ENCODE measurements around the gene SLC25A11. TPM values are rescaled to one million over a fixed set of nuclear protein-coding genes. Genes with fewer than 3 reads are reported as not detected.

Gene SLC25A11
- total RNA-seq, 1 donor from 2014 or later = 208 TPM

- peak; percentile 39 for ATAC-seq (ENCODE audit: poor library complexity)
- peak; percentile 81 for DNase-seq
- intact Hi-C loops (cut with DNase I) = no loop called here
Measured at GRCh38 chr17:4947411-4948165, 7.7 kb upstream of the SLC25A11 start.

GRCh38 chr17:4947010-4947410 lies 7.2 kb upstream of the SLC25A11 start:
- intact Hi-C loops (cut with DNase I) = no loop called here
- ATAC-seq (ENCODE audit: poor library complexity) (no peak), DNase-seq (no peak)

DNA sequence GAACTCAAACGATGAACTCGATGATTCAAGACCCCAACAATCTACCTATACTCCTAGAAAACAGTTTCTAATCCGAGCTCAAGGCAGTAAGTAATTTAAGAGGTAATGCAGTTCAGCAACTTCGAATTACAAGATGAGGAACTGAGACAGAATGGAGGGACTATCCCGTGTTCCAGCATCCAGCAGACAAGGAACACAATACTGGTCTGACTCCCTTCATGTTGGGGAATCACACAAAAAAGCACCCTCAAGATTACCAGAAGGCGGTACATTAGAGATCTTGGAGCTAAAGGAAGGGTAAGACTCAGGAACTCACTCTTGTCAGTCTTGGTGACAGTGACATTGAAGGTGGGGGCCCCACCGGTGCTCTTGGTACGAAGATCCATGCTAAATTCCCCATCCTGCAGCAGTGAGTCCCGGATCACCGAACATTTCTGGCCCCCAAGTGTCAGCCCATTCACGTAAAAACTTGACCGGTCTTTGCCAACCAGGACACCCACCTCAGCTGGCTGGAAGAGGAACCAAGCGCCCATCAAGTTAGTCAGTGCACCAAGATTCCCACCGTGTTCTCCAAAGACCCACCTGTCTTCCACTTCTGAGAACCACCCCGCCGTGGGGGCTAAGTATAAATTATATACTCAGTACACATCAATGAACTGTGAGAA lies 6.6 kb upstream of the SLC25A11 start:
- intact Hi-C loops (cut with DNase I) = no loop called here
- no peak for DNase-seq
- ATAC-seq (ENCODE audit: poor library complexity) = no peak

GRCh38 chr17:4945944-4946280 lies 6.1 kb upstream of the SLC25A11 start:
- ATAC-seq (ENCODE audit: poor library complexity) = no peak
- no peak for DNase-seq
- intact Hi-C loops (cut with DNase I) = no loop called here

GRCh38 chr17:4945176-4945943 lies 5.5 kb upstream of the SLC25A11 start:
- peak; percentile 84 for DNase-seq
- no peak for ATAC-seq (ENCODE audit: poor library complexity)

GRCh38 chr17:4944554-4945175 lies 4.8 kb upstream of the SLC25A11 start:
- DNase-seq = no peak
- intact Hi-C loops (cut with DNase I) = no loop called here
- no peak for ATAC-seq (ENCODE audit: poor library complexity)

More at GRCh38 chr17:4945176-4945943, 5.5 kb upstream of the SLC25A11 start:
- intact Hi-C loops (cut with DNase I) = no loop called here

DNA sequence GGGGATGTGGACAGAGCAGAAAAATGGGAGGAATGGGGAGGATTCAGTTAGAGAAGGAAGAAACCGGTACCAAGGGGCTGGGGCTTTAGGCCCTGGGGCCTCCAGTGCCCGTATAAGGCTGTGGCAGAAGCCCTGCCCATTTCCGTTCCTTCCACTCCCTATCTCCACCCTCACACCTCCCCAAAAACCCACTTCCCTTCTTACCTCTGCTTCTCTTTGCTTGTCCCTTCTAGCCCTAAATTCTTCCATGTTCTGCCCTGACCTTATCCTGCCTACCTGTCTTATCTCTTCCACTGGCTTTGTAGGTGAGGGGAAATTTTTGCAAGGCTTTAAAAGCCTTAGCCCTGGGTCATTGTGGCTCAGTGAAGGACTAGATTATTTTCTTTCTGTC lies 4.3 kb upstream of the SLC25A11 start:
- intact Hi-C loops (cut with DNase I) = no loop called here
- no peak for DNase-seq

GRCh38 chr17:4942760-4943508 lies 3.1 kb upstream of the SLC25A11 start:
- intact Hi-C loops (cut with DNase I) = no loop called here
- DNase-seq (no peak), ATAC-seq (ENCODE audit: poor library complexity) (no peak)

More for the DNA sequence above, 4.3 kb upstream of the SLC25A11 start:
- ATAC-seq (ENCODE audit: poor library complexity) = no peak

DNA sequence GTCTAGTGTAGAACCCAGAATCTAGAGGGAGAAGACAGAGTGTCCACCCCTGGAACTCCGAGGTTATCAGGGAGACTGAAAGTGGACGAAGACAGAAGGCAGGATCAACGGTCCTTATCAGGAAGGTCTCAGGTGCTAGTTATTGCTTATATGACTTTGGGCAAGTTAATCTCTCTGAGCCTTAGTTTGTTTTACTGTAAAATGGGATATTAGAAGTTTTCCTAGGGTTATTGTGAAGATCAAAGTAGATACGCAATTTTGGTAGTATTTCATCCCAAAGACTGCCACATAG lies 1.4 kb upstream of the SLC25A11 start:
- intact Hi-C loops (cut with DNase I) = no loop called here
- ATAC-seq (ENCODE audit: poor library complexity) = no peak
- DNase-seq = no peak

- intact Hi-C loops (cut with DNase I) = no loop called here
- DNase-seq (no peak), ATAC-seq (ENCODE audit: poor library complexity) (peak; percentile 78)
Measured at GRCh38 chr17:4940555-4941318, 891 bp upstream of the SLC25A11 start.

DNA sequence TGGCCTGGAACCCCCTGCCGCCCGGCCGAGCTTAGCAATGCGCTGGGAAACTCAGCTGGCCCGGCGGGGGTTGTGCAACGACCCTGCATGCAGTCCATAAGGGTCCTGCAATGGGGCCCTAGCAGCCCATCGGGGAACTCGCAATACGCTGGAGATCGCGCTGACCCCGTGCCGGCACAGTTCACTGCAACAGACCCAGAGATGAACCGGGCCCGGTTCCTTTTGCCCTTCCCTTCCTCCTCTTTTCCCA lies 375 bp downstream of the SLC25A11 start:
- intact Hi-C loops (cut with DNase I) = no loop called here
- ATAC-seq (ENCODE audit: poor library complexity) = no peak

GRCh38 chr17:4938688-4939545 lies 929 bp downstream of the SLC25A11 start:
- intact Hi-C loops (cut with DNase I) = no loop called here
- no peak for DNase-seq
- ATAC-seq (ENCODE audit: poor library complexity) = no peak

More for the DNA sequence above, 375 bp downstream of the SLC25A11 start:
- no peak for DNase-seq

GRCh38 chr17:4938069-4938491 lies 1.8 kb downstream of the SLC25A11 start:
- intact Hi-C loops (cut with DNase I) = no loop called here
- ATAC-seq (ENCODE audit: poor library complexity) = no peak
- no peak for DNase-seq

DNA sequence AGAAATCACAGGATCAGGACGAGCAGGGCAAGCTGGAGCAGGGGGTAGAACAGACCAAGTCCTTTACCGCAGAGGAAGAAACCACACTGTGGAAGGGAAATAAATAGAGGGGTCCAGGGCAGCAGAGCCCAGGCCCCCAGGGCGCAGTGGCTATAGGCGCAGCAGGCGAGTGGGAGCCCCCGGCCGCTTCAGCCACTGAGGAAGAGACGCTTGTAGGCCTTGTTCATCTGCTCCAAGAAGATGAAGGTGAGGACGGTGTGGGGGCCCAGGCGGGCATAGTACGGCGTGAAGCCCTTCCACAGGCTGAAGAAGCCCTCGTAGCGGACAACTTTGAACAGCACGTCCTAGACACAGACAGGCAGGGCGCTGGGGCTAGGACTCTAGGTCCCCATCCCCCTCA lies 2.3 kb downstream of the SLC25A11 start:
- intact Hi-C loops (cut with DNase I) = no loop called here
- ATAC-seq (ENCODE audit: poor library complexity) (no peak), DNase-seq (no peak)

GRCh38 chr17:4936436-4936835 lies 3.4 kb downstream of the SLC25A11 start:
- ATAC-seq (ENCODE audit: poor library complexity) (no peak), DNase-seq (no peak)
- intact Hi-C loops (cut with DNase I) = no loop called here

DNA sequence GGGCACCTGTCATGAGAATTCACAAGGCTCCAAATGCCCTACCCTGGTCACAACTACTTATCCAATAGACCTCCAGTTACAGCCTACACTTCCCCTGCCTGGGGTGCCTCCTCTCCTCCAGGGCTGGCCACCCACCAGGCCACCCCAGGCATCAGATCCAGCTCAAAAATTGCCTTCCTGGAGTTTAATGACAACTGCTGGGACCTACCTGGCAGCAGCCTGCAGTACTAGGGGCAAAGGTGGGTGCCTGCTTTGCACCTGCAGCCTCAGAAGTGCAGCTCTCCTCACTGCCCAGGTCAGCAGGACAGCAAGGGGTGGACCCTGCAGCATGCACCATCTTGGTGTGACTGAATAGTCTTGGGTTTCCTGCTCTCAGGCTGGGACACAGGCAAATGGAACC lies 4.2 kb downstream of the SLC25A11 start:
- ATAC-seq (ENCODE audit: poor library complexity) (no peak), DNase-seq (no peak)
- intact Hi-C loops (cut with DNase I) = no loop called here

- ATAC-seq (ENCODE audit: poor library complexity) (peak; percentile 28), DNase-seq (no peak)
- intact Hi-C loops (cut with DNase I) = no loop called here
Measured at GRCh38 chr17:4934173-4934979, 5.5 kb downstream of the SLC25A11 start.
